Activated T-helper 2 cell treated with anti-CD3 and anti-CD28 coated beads, Interferon-gamma antibody, Interleukin-2, Interleukin-4, amounts not matched to agents 10 μg/mL and 5 μg/mL and 100 μg/mL, durations not matched to agents 14 hours and 24 hours and 36 hours (primary cell): Measurements from ENCODE around the gene SLC4A1. TPM values are rescaled to one million over a fixed set of nuclear protein-coding genes. Genes with fewer than 3 reads are reported as not detected.
A peak's percentile ranks its signal among the peaks of the same experiment; 100 is the strongest.

Experiments
- DNase-seq: peaks from one replicate; pipeline ENCODE4 v3.0.0; 2021; ENCODE audit warnings: low spot score
- H3K27ac Mint-ChIP-seq: one replicate; pipeline ENCODE4 v1.8.0; 2021; ENCODE audit warnings: mixed read lengths
- H3K27me3 Mint-ChIP-seq: one replicate; pipeline ENCODE4 v1.8.0; 2021; ENCODE audit warnings: low read depth, mixed read lengths
- H3K36me3 Mint-ChIP-seq: one replicate; pipeline ENCODE4 v1.8.0; 2021; ENCODE audit warnings: low read depth, mixed read lengths
- H3K4me1 Mint-ChIP-seq: one replicate; pipeline ENCODE4 v1.8.0; 2021; ENCODE audit warnings: low read depth, mixed read lengths
- H3K4me3 Mint-ChIP-seq: one replicate; pipeline ENCODE4 v1.8.0; 2021; ENCODE audit warnings: low read depth, mild to moderate bottlenecking, moderate library complexity, mixed read lengths
- H3K9me3 Mint-ChIP-seq: one replicate; pipeline ENCODE4 v1.8.0; 2021; ENCODE audit warnings: mixed read lengths
- intact Hi-C: fragments of 100-400 bp; cut with micrococcal nuclease; formaldehyde crosslinking; loops from one replicate; pipeline ENCODE4 v1.15.1; 2023
- total RNA-seq: library from RNA; stranded (reverse); gene quantifications from 2 replicates; pipeline ENCODE4 v1.2.3, GENCODE V29; 2022

Gene SLC4A1
- total RNA-seq, 1 donor from 2014 or later = not detected

DNA sequence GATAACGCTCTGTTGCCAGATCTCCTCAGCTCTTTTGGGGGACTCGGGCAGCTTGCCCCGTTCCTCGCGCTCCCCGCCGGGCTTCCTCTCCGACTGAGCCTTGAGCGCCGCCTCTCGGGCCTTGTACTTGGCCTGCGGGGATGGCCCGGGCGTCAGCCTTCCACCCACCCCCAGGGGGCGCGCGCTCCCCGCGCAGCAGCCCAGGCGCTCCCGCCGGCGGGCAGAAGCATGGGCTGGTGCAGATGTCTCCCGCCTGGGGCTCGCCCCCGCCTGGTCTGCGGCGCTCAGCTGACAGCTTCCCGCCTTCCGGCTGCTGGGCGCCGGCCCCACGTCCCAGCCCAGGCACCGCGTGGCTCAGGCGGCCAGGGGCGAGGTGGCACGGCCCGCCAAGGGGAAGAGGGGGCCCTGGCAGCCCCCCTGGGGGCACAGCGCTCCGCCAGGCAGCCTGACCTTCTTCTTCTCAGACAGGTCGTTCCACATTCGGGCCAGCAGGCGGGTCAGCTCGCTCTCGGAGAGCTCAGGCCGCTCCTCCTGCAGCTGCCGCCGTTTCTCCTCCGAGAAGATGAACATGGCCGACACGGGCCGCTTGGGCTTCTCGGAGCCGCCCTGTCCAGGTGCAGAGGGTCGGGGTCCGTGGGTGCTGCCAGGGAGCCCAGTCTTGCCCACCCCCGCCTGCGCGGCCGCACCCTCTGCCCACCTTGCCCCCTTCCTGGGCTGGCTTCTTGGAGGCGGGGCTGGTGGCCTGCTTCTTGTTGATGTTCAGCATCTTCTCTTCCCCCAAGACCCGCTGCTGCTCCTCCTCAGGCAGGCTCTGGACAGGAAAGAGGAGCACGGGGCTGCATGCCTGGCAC lies 57.4 kb downstream of the SLC4A1 start:
- Mint-ChIP-seq H3K4me1 (peaks cover 23% of the 10 kb centered on the region), H3K36me3 (peaks cover 86% of the 10 kb centered on the region), H3K27ac (peak overlapping the region; percentile 88), H3K27me3 (no peaks in the 10 kb centered on the region), H3K9me3 (no peaks in the 10 kb centered on the region), H3K4me3 (peak overlapping the region; percentile 75)
- peak; percentile 91 for DNase-seq
- intact Hi-C loops = loop anchor here (1.0 kb wide), 4 partner anchors 8 to 121 kb away; partner anchors contain the start of gene SLC25A39

DNA sequence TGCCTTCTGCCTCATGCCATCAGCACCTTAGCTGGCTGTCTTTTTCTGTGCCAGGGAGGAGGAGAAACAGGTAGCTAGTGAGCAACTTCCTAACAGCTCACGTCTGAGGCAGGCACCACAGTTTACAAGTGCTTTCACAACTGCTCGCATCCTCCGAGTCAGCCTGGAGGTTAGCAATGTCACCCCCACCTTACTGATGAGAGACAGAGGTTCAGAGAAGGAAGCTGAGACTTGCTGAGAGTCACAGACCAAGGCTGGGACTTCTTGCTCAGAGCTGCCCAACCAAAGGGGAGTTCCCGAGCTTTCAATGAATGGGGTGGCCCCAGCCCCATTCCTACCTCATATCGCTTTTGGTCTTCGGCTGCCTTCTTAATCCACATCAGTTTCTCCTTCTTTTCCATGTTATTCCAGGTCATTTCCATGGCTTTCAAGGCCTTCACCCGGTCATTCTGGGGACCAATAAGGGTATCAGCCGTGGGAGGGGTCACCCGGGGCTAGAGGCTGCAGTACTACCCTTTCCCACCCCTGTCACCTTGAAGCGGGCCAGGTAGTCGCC lies 58.1 kb downstream of the SLC4A1 start:
- Mint-ChIP-seq H3K4me1 (peaks cover 19% of the 10 kb centered on the region), H3K27ac (peak overlapping the region; percentile 88), H3K9me3 (no peaks in the 10 kb centered on the region), H3K36me3 (peaks cover 81% of the 10 kb centered on the region), H3K27me3 (no peaks in the 10 kb centered on the region), H3K4me3 (peak overlapping the region; percentile 75)
- no peak for DNase-seq
- intact Hi-C loops = loop anchor here (1.0 kb wide), 4 partner anchors 8 to 121 kb away; partner anchors contain the start of gene SLC25A39

DNA sequence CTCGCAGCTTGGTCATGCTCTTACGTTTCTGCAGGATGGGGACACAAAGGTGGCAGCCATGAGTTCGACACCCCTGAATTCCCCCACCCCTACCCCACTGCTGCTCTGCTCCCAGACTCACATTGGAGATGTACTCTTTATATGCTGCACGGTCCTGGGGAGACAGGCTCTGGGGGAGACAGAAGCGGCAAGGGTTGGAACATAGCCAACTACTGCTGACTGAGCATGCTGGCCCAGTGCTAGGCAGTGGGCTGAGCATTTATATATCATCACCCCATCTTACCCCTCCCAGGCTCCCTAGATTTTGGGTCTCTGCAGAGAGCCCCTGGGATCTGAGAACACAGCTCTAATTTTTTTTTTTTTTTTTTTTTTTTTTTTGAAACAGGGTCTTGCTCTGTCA lies 60.2 kb downstream of the SLC4A1 start:
- Mint-ChIP-seq H3K9me3 (no peaks in the 10 kb centered on the region), H3K27me3 (no peaks in the 10 kb centered on the region), H3K4me3 (no peak overlapping the region), H3K4me1 (peaks cover 30% of the 10 kb centered on the region), H3K36me3 (peaks cover 60% of the 10 kb centered on the region), H3K27ac (no peak overlapping the region)
- DNase-seq = no peak
- intact Hi-C loops = no loop called here

DNA sequence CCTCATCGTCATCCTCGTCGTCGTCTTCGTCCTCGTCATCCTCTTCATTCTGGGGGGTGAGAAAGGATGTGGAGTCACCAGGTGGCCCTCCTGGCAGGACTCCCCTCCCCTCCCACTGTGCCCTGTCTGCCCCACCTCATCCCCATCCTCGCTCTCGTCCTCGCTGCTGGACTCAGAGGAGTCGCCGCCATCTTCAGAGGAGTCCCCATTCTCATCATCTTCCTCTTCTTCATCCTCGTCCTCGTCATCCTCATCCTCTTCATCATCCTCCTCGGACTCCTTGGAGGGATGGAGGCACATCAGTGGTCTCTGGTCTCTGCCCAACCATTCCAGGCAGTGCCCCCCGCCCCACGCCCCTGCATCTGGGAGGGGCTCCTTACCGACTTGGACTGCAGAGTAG lies 60.6 kb downstream of the SLC4A1 start:
- Mint-ChIP-seq H3K36me3 (peaks cover 59% of the 10 kb centered on the region), H3K4me1 (peaks cover 33% of the 10 kb centered on the region), H3K27ac (no peak overlapping the region), H3K9me3 (no peaks in the 10 kb centered on the region), H3K4me3 (no peak overlapping the region), H3K27me3 (no peaks in the 10 kb centered on the region)
- no peak for DNase-seq
- intact Hi-C loops = no loop called here

DNA sequence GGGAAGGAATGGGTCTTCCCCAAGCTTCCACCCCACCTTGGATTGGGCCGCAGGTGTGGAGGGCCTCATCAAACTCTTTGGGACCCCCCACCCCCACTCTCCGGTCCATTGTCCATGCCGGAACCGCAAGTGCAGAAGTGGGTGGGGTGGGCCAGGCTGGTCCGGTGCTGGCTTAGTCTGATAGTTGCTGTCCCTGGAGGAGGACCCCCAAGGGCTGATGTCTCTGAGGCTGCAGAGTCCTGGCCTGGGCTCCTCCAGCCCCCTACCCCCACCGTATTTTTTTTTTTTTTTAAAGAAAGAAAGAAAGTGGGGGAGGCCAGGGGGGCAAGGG lies 61.1 kb downstream of the SLC4A1 start:
- Mint-ChIP-seq H3K4me3 (no peak overlapping the region), H3K27ac (no peak overlapping the region), H3K27me3 (no peaks in the 10 kb centered on the region), H3K9me3 (no peaks in the 10 kb centered on the region), H3K36me3 (peaks cover 54% of the 10 kb centered on the region), H3K4me1 (peaks cover 33% of the 10 kb centered on the region)
- intact Hi-C loops = no loop called here
- DNase-seq = no peak

DNA sequence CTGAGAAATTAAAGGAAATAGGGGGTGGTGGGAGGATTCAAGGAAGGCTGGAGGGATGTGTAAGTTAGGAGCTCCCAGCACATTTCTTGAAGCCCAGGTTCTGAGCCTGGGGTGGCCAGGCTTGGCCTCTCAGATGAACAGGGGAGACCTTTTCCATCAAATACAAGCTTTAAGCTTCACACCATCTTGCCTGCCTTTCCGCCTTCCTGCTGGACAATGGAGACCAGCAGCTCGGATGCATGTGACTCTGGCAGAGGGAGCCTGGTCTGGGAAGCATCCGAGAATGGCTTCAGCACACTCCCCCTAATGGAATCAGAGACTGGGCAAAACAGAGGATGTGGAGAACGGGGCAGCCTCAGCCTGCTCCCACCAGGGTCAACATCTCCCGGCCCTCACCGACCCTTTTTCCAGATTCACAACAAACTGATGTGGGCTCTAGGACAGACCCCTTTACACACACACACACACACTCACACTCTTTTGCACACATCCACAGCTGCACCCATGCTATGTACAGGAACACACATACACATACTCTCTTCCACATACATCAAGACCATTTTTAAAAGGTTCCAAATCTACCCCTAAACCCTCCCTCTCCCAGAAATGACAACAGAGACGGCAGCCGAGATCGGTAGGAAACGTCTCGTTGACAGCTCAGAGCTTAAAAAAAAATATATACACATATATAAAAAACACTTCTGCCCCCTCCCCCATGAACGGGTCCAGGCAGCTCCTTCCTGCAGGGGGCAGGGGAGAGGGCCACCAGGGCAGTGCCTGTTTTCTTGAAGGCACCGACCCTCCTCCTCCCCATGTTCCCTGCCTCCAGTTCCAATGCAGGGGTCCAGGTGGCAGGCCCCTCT lies 61.7 kb downstream of the SLC4A1 start:
- H3K9me3 Mint-ChIP-seq = no peaks in the 10 kb centered on the region
- intact Hi-C loops = no loop called here
- H3K36me3 Mint-ChIP-seq = peaks cover 48% of the 10 kb centered on the region
- peaks cover 34% of the 10 kb centered on the region for H3K4me1 Mint-ChIP-seq
- no peak overlapping the region for H3K27ac Mint-ChIP-seq
- DNase-seq = no peak
- H3K27me3 Mint-ChIP-seq = no peaks in the 10 kb centered on the region
- no peak overlapping the region for H3K4me3 Mint-ChIP-seq

DNA sequence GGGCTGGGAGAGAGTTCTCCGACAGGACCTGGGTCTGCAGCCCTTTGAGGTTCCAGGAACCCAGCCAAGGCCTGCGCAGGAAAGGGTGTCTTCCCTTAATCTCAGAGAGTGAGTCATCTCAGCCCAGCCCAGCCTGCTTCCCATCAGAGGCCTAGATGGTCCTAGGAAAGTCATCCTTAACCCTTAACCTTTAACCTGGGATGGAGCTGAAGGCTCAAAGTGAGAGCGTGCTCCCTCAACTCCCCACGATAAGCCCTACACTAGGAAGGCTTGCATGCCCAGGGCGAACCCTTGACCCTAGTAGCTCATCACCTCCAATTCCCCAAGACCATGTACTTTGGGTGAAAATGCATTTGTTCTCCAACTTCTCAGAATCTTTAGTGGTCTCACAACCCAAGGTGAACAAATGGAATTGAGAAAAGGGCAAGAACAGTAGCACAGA lies 63.5 kb downstream of the SLC4A1 start:
- Mint-ChIP-seq H3K4me1 (peaks cover 32% of the 10 kb centered on the region), H3K36me3 (peaks cover 36% of the 10 kb centered on the region), H3K27ac (no peak overlapping the region), H3K4me3 (no peak overlapping the region), H3K9me3 (no peaks in the 10 kb centered on the region), H3K27me3 (no peaks in the 10 kb centered on the region)
- DNase-seq = no peak
- intact Hi-C loops = loop anchor here (5.0 kb wide), 1 partner anchor 848 kb away; the partner anchor contains the start of gene DCAKD

DNA sequence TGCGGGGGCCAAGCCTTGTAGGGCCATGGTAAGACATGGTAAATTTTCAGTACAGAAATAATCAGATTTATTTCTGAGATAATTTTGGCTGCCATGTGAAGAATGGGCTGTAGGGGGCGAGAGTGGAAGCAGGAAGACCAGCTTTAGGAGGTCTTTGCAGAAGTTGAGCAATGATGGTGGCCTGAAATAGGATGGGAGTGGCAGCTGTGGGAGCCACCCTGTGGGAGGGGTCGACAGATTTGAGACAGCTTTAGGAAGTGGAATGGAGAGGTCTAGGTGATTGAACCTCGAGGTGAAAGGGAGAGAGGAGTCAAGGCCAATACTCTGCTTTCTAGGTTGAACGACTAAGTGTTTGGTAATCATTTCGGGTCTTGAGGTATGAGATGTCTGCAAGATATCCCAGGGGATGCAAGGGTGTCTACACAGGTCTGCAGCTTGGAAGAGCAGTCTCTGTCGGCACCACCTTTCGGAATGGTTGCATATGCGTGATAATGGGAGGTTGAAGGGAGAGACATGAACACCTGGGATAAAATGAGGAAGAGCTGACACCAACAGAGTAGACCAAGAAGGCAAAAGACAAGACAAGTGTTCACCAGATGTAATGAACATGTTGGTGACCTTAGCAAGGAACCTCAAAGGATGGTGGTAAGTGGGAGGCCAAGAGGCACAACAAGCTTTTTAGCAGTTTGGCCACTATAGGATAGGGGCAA lies 64.0 kb downstream of the SLC4A1 start:
- H3K36me3 Mint-ChIP-seq = peaks cover 32% of the 10 kb centered on the region
- DNase-seq = peak; percentile 51
- intact Hi-C loops = loop anchor here (5.0 kb wide), 1 partner anchor 848 kb away; the partner anchor contains the start of gene DCAKD
- H3K27ac Mint-ChIP-seq = peak overlapping the region; percentile 67
- H3K4me1 Mint-ChIP-seq = peaks cover 30% of the 10 kb centered on the region
- H3K9me3 Mint-ChIP-seq = no peaks in the 10 kb centered on the region
- no peaks in the 10 kb centered on the region for H3K27me3 Mint-ChIP-seq
- H3K4me3 Mint-ChIP-seq = no peak overlapping the region

DNA sequence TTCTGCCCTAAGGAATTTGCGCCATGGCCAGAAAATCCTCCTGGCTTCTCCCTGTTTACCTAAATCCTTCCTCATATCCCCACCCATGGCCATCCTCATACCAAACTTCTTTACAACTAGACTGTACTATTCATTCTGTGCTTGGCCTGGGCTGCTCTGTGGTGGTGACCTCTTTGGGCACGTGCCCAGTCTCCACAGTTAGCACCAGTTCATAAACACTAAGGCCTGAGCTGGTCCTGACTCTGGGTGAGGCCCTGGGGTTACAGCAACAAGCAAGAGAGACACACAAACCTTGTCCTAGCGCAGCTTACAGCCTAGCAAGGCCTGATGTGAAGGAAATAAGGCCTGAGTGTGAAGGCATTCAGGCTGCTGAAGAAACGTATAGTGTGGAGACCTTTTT lies 65.2 kb downstream of the SLC4A1 start:
- no peaks in the 10 kb centered on the region for H3K9me3 Mint-ChIP-seq
- intact Hi-C loops = loop anchor here (5.0 kb wide), 1 partner anchor 850 kb away; the partner anchor contains the start of gene DCAKD
- peaks cover 33% of the 10 kb centered on the region for H3K4me1 Mint-ChIP-seq
- peak overlapping the region; percentile 58 for H3K27ac Mint-ChIP-seq
- H3K4me3 Mint-ChIP-seq = peak overlapping the region; percentile 32
- H3K36me3 Mint-ChIP-seq = peaks cover 29% of the 10 kb centered on the region
- DNase-seq = no peak
- no peaks in the 10 kb centered on the region for H3K27me3 Mint-ChIP-seq

DNA sequence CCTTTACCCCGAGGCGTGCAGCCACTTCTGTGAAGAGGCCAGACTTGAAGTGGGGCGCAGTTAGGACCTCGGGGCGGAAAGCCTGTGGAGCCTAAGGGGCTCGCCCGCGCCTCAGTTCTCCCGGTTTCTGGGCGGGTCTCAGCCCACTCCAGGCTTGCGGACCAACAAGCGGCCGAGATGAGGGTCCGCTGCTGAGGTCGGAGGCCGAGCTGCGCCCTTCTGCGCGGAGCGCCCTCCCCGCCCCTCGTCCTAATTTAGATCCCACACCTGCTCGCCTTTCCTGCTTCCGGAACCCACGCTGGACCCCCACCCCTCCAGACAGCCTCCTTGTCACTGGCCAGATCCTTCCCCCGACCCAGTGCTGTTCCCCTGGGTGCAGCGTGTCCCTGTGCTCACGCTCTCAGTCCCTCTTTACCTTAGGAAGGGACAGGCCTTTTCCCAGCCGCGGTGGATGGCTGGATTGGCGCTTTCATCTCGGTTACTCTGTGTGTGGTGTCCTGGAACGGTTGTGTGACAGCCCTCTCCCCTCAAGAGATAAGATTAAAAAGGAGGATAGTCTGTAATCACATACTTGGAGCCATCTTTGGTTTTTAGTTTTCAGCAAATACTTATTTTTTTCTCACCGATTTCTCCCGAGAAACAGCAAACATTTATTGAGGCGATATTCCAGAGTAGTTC lies 67.3 kb downstream of the SLC4A1 start:
- Mint-ChIP-seq H3K27me3 (no peaks in the 10 kb centered on the region), H3K36me3 (peaks cover 29% of the 10 kb centered on the region), H3K4me1 (peaks cover 40% of the 10 kb centered on the region), H3K4me3 (peak overlapping the region; percentile 89), H3K9me3 (no peaks in the 10 kb centered on the region), H3K27ac (peak overlapping the region; percentile 93)
- no peak for DNase-seq
- intact Hi-C loops = loop anchor here (1.0 to 5.0 kb wide), 4 partner anchors 10 to 852 kb away; partner anchors contain the start of genes DCAKD and TMUB2

DNA sequence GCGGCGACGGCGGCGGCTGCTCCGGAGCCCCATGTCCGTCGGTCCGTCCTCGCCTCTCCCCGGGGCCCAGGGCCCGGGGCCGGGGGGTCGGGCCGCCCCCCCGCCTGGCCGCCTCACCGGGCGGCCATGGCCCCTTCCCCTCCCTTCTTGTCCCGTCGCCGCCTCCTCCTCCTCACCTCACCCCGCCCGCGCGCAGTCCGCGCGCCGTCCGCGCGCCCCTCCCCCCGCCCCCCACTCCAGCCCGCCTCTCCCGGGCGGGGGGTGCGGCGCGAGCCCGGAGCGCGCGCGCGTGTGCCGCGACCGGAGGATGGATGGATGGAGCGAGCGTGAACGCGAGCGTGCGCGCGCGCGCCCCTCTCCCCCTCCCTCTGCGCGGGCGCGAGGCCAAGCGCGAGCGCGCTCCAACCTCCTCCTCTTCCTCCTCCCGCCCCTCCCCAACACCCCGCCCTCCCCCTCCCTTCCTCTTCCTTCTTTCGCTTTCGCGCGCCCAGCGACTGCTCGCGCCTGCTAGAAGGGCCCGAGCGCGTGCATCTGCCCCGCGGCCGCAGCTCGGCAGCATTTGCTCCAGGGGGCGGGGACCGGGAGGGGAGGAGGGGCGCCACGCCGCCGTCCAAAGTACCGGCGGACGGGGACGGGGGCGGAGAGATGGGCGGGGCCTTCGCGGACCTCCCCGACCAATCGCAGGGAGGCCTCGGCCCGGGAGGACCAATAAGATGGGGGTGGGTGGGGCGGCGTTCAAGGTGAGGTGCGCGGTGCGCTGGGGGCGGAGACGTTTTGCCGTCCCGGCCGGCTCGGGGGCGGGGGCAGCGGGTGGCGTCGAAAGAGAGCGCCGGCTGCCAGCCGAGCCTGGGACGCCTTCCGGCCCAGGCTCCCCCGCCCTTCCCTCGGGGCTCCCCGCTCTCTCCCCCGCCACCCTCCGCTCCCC lies 68.1 kb downstream of the SLC4A1 start, which contains the start of gene ATXN7L3:
Gene ATXN7L3, minus strand, starts transcription at position 332 of the 925 bp plus-strand sequence. CDS start 1,814 bp downstream, outside the sequence.
- Mint-ChIP-seq H3K9me3 (no peaks in the 10 kb centered on the region), H3K27me3 (no peaks in the 10 kb centered on the region), H3K4me3 (peak within 1 kb of the TSS; percentile 89), H3K27ac (peak within 1 kb of the TSS; percentile 93), H3K36me3 (peaks cover 34% of the 10 kb centered on the region), H3K4me1 (peaks cover 42% of the 10 kb centered on the region)
- intact Hi-C loops = loop anchor here (1.0 to 5.0 kb wide), 4 partner anchors 10 to 852 kb away; partner anchors contain the start of genes DCAKD and TMUB2
- peak; percentile 98 for DNase-seq
